Mesangial cell (primary cell): ENCODE measurements around the gene ETDC. TPM values are rescaled to one million over a fixed set of nuclear protein-coding genes. Genes with fewer than 3 reads are reported as not detected.

ENCODE experiments used
- total RNA-seq: library from RNA; depleted of rRNA; stranded (reverse); fragments of >200 nt; gene quantifications from 2 replicates; pipeline ENCODE4 v1.2.3, GENCODE V29; 2015

ETDC gene
- total RNA-seq, result not detected in 2 replicates

DNA sequence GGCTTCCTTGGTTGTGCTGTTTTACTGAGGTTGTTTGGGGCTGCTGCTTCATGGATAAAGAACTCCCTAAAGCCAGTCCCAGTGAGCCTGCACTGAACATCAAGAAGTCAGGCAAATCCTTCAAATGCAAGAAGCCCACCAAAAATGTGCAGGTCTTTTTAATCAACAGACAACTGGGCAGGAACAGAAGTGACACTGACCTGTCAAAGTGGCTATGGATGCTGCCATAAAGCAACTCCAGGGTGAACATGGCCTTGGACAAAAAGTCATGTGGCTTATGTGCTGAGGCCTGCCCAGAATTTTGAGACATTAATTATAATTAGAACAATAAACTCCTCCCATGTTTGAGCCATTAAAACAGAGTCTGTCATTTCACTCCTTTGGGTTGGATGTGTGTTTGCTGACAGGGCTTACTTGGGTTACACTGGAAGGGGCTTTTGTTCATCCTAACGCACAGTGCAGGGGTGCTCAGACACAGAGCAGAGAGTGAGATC lies at the start of gene ETDC:
ETDC (plus strand) TSS at position 51 of the 494 bp plus-strand sequence; CDS start at position 51, 0 bp downstream.

Other genes with a start within 250 kb of the ETDC start
- 1.8 and 3.4 TPM in 2 replicates for gene SMIM10L2B, start 210.8 kb upstream of the ETDC start, total RNA-seq
- gene ETDB, start 189.0 kb upstream of the ETDC start, total RNA-seq, result not detected in 2 replicates
- gene CT55, start 138.1 kb upstream of the ETDC start, total RNA-seq, result not detected in 2 replicates
- not detected in 2 replicates for gene ETDA, start 57.4 kb upstream of the ETDC start, total RNA-seq
- gene ZNF75D, start 34.6 kb downstream of the ETDC start, total RNA-seq, result 2.1 and 3.2 TPM in 2 replicates
- 2.0 and 3.4 TPM in 2 replicates for gene ZNF449, start 35.3 kb downstream of the ETDC start, total RNA-seq
- gene SMIM10L2A, start 112.5 kb downstream of the ETDC start, total RNA-seq, result 0.16 and 2.3 TPM in 2 replicates
- 1.6 and 3.2 TPM in 2 replicates for gene INTS6L, start 211.2 kb downstream of the ETDC start, total RNA-seq